NOMO-1 treated with dmso at 0.1 percent for 144 hours (cell line): Measurements from ENCODE around the gene KRTAP10-1.
"Not testable (repeated sequence)": the region's sequence is repeated elsewhere in the genome, so short reads cannot be mapped to it uniquely, and the experiment has no call there.

ENCODE experiments used
- DNase-seq: peaks from one replicate; lab custom pipeline; 2025; ENCODE audit not compliant: unreplicated experiment; lab: John Stamatoyannopoulos, UW

Gene KRTAP10-1

DNA sequence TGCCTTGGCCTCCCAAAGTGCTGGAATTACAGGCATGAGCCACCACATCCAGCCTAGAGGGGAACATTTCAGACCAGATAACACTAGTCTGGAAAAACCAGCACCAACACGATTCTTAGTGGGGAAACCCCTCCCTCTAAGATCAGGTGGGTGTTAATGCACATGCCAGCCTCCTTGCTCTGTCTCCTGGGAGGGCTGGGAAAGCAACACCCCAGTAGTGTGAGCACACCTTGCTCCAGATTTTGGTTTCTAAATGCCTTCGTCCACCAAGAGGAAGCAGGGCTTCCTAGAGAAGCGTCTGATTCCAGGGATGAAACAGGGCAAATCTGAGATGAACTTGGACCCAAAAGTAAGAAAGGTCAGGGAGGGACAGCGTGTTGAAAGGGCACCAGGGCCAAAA, 31.3 kb upstream of the KRTAP10-1 start:
- DNase-seq: no peak

DNA sequence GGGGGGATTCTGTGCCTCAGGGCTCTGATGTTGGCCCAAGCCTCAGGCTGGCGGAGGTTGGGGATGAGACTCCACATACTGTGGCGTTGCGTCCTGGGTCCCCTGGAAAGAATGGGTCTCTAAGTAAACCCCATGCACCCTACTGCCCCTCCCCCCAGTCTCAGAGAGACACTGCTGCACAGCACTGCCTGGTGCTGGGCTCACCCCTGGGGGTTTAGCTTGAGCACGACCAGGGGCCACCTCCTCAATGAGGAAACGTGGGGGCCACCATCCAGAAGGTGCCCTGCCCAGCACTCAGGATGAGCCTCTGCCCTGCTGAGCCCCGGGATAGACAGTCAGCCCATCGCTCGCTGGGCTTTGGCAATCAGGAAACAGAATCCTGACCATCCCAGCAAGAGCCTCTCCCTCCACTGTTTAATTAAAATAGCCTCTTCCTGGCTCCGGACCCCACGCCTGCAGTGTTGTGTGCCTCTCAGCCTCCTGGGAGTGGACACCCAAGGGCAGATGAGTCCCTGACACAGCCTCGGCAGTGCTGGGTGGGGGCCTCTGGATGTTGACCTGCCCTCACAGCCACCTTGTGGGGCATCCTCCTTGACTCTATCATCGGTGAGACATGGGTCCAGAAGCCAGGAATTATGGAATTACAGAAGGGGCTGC, 30.0 kb upstream of the KRTAP10-1 start:
- no peak for DNase-seq

DNA sequence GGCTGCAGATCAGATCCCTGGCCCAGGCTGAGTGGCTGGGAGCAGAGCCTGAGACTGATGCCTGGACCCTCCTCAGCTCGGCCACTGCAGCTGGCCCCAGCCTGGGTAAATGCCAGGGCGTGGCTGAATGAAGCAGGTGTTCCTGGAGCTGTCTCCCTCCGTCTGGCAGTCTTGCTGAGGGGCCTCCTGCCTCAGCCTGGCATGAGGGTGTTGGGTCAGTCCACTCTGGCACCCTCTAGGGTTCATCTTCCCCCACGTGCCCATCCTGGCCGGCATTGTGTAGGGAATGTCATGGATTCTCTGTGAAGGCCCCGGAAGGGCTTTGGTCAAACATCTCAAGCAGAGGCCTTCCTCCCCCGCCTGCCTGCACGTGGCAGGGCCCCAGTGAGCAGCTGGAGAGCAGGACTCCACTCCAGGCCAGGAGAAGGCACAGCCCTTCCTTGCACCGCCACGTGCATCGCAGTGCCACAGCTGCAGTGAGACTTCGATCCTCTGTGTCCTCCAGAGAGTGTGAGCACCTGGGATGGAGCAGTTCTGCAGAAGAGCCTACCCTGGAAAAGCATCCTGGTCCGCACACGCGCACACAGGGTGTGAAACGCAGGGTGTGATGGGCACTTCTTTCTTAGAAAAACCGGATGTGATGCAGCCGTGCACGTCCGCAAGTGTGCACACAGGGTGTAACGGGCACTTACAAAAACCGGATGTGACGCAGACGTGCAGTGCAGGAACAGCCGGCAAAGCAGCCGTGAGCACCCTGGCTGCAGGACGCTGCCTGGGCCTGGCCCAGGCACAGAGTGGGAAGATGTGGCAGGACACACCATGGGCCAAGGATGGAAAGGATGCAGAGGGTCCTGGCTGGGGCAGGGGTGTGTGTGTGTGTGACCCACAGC, 28.9 kb upstream of the KRTAP10-1 start:
- DNase-seq: peak; percentile 4

DNA sequence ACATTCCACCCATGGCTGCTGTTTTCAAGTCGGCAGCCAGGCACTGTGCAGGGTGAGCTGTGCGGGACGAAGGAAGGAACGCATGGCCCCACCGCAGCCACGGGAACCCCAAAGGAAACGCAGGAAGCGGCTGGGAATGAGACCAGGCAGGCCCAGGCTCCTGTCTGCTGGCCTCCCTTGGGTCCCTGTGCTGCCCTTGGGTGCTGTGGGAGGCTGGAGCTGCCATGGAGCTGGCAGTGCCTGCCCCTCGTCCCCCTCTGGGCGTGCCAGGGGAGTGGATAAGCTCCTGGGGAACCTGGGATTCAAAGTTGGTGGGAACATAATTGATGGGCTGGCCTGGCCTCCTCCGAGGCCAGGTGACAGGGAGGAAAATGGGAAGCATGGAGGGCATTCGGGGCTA, 28.3 kb upstream of the KRTAP10-1 start:
- no peak for DNase-seq

DNA sequence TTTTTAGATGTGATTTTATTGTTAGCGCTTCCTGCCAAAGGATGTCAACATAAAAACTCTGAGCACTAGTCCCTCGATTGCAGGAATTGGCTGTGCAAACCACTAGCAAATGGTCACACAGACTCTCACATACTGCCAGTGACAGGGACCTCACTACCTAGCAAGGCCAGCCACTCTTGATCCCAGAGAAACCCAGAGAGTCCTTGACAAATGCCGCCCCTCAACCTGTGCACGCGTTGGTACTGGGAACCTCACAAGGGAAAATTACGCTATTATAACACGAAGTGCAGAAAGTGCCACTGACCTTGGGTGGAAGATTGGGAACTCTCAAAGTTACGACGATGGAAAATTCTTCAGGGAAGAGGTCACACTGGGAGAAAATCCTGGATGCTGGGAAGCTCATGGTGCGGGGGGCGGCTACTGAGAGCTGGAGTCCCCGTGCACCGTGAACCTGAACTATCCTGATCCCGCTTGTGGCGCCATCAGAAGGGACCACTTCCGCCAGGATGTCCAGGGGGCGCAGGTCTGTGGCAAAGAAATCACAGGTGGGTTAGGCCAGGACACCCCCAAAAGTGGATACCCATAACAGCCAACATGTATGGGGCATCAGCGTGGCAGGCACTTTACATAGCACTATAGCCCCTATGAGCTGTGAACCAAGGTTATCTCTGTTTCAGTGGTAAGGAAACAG, 27.6 kb upstream of the KRTAP10-1 start:
- no peak for DNase-seq

DNA sequence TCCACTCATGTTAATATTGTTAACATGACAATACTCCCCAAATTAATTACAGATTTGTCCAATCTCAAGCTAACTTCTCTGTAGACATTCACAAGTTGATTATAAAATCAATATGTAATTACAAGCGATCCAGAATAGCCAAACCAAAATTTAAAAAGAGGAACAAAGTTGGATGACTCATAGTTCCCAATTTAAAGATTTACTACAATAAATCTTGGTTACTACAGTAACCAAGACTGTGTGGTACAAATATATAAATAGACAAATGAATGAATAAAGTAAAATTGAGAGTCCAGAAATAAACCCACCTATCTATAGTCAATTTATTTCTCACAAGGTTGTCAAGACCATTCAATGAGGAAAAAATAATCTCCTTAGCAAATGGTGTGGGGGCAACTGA, 26.4 kb upstream of the KRTAP10-1 start:
- peak; percentile 48 for DNase-seq

DNA sequence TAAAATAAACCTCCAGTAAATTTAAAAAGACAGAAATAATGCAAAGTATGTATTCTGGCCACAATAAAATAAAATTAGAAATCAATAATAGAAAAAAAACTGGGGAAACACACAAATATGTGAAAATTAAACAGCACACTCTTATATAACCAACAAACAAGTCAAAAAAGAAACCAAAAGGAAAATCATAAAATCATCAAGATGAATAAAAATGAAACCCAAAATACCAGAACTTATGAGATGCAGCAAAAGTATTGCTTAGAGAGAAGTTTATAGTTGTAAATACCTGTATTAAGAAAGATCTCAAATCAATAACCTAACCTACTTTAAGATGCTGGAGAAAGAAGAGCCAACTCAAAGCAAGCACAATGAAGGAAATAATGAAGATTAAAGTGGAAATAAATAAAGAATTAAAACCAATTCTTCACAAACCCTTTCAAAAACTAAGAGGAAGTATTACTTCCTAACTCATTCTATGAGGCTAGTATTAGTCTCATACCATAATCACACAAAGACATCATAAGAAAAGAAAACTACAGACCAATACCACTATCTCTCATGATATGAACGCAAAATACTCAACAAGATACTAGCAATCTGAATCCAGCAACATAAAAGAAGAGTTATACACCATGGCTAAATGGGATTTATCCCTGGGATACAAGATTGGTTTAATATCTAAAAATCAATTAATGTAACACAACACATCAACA, 25.0 kb upstream of the KRTAP10-1 start:
- DNase-seq: no peak

DNA sequence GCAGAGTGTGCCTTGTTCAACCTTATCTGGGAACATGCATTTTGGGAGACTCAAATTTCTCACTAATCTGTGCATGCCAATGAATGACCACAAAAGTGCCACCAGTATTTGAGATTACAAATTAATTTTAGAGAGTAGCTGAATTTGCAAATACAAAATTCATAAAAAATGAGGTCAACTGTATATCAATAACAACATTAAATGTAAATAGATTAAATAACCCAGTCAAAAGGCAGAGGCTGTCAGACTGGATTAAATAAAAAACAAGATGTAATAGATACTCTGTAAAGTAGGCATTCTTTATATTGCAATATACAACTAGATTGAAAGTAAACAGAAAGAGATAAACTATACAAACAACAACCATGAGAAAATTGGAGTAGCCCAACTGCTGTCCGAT, 24.1 kb upstream of the KRTAP10-1 start:
- DNase-seq: no peak

DNA sequence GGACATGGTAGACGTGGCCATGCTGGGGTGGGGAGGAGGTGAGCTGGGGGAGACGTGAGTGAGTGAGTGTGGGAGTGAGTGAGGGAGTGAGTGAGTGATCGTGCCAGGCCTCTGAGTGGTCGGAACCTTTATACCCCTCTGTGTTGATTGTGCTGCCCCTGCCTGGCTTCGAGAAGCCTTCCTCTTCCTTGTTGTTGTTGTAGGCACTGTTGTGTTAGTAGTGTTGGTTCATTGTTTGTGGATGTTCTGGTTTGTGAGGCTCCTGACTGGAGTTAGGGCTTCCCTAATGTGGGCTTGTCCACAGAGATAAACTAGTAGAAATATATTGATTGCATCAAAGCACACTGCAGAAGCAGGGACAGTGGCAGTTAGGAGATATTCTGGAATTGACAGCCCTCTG, 18.7 kb upstream of the KRTAP10-1 start, which contains the start of gene KRTAP10-3:
TSS of gene KRTAP10-3 (minus strand) at position 101 of the 400 bp plus-strand sequence. CDS start at position 21, 80 bp downstream.
- DNase-seq: no peak

DNA sequence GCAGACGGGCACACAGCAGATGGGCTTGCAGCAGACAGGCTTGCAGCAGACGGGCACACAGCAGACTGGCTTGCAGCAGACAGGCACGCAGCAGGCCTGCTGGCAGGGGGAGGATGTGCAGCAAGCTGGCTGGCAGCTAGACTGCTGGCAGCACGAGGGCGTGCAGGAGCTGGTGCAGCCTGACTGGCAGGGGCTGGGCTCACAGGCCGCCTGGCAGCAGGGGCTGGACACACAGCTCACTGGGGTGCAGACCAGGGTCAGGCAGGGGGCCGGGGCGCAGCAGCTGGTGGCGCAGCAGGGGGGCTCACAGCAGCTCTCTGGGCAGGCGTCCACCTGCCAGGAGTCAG, 18.3 kb upstream of the KRTAP10-1 start:
- DNase-seq: not testable (repeated sequence)

DNA sequence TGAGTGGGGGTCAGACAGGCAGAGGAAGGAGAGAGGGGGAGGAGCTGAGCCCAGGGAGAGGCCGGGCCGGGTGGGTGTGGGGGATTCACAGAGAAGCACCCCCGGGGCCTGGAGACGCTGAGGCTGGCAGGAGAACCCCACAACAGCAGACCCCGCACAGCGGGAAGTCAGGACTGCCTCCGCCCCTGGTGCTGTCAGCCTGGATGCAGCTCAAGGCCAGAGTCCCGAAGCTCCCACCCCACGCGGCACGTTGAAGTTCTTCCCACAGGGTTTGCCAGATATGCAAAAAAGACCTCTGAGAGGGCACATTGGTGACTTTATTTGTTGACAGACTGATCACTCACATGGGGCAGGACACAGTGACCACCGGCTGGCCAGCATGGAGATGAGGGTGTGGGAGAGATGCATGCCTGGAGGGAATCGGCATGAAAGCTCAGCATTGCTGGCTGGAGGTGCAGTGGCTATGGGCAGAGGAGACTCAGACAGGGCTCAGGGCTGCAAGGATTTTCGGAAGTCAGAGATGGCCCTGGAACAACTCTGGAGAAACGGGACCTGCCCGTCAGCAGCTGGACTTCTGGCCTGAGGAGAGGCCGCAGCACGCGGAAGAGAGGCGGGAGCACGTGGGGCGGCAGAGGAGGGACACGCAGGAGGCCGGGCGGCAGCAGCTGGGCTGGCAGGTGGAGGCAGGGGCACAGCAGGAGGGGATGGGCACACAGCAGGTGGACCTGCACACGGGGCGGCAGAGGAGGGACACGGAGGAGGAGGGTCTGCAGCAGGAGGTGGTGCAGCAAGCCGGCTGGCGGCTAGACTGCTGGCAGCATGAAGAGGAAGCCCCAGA, 17.7 kb upstream of the KRTAP10-1 start:
- no peak for DNase-seq

DNA sequence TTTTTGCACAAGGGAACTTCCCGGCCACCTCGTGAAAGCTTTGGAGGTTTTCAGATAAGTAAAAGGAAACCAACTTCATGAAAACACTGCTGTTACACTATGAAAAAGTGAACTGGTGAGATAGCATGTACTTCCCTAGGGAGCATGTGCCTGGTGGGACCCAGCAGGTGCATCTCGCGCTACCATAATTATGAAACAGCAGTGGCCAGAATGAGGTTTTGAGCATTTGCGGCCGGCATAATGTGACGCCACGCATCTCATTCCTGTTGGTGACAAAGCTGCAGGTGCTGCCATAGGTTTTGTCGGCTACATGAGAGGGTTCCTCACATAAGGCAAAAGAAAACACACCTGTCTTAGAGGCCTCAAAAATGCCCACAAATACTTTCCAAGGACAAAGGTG, 16.9 kb upstream of the KRTAP10-1 start:
- no peak for DNase-seq

DNA sequence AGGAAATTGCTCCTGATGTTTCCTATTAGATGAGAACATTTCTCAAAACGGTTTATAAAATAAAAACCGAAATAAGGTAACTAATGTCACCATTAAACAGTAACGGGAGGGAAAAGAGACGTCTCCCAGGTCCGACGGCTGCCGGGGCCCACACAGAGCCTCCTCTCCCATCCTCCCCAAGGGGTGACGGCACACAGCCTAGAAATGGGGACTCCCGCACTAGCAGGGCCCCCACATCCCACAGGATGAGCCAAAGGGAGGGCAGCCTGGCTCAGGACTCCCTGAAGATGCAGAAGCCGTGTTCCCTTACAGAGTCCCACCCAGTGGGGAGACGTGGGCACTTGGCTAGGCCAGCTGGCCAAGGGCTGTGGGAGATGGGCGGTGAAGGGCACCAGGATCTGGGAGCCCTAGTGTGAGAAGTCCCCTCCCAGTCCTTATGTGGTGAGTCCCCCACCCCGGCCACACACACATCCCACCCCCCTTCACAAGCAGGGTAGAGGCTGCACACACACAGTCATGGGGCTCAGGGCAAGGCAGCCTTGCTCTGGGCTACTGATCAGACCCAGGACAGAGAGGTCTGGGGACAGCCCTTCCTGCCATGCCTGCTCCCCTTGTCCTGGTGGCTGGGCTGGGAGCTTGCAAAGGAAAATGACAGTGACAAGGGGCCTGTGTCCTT, 15.3 kb upstream of the KRTAP10-1 start:
- DNase-seq: no peak

DNA sequence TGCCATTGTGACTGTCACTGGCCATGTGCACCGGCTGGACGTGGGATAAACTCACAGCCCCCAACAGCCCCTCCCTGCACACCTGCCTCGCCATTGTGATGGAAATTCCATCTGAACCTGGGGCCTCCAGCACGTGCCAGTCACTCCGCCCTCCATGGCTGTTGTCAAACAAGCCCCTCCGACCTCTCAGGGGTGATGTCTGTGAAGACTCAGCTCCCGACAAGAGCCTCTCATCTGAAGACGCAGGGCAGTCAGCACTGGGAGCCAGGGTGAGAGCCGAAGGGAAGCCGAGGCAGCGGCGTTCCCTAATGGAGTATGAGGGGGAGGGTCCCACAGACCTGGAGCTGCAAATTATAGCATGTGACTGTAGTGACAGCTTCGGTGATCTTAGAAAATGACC, 12.7 kb upstream of the KRTAP10-1 start:
- DNase-seq: no peak

DNA sequence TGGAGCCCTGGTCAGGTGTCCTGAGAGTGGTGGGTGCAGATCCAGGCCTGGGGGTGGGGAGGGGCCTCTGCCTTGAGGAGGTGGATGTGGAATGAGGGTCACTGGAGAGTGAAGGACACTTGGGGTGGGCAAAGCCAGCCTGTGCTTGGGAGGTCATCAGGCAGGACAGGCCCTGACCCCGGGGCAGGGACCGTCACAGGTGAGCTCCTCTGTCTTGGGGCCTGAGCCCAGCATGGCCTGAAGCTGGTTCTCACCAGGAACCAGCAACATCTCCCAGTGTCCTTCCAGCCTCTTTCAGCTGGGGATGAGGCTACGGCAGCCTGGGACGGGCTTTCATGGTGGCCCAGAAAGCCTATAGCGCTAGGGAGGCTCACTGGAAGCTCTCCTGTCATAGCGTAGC, 12.1 kb upstream of the KRTAP10-1 start:
- no peak for DNase-seq

DNA sequence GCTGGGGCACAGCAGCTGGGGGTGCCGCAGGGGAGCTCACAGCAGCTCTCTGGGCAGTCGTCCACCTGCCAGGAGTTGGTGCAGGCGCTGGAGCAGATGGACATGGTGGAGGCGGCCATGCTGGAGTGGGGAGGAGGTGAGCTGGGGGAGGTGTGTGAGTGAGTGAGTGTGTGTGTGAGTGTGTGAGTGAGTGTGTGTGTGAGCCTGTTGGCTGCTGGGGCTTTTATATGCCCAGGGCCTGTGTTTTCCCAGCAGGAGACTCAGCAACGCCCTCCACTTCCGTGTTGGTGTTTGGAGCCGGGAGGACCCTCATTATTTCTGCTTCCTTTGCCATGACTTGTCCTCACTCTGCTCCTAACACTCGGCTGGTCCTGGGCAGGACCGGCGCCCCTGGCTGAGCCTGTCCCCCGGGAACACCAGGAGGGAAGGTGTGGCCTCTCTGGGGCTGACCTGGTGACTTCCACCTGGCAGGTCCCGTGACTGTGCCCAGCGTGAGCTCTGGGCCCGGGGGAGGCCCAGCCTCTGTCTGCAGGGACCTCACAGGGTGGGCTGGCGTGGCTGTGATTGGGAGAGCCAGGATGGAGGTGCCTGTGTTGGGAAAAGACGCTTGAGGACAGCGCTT, 11.5 kb upstream of the KRTAP10-1 start, which contains the start of gene KRTAP10-2:
TSS of gene KRTAP10-2 (minus strand) at position 166 of the 622 bp plus-strand sequence. CDS start at position 119, 47 bp downstream.
- DNase-seq: no peak

DNA sequence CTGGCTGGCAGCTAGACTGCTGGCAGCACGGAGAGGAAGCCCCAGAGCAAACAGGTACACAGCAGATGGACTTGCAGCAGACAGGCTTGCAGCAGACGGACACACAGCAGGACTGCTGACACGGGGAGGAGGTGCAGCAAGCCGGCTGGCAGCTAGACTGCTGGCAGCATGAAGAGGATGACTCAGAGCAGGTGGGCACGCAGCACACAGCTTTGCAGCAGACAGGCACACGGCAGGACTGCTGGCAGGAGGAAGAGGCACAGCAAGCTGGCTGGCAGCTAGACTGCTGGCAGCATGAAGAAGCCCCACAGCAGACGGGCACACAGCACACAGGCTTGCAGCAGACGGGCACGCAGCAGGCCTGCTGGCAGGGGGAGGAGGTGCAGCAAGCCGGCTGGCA, 10.8 kb upstream of the KRTAP10-1 start:
- no peak for DNase-seq

DNA sequence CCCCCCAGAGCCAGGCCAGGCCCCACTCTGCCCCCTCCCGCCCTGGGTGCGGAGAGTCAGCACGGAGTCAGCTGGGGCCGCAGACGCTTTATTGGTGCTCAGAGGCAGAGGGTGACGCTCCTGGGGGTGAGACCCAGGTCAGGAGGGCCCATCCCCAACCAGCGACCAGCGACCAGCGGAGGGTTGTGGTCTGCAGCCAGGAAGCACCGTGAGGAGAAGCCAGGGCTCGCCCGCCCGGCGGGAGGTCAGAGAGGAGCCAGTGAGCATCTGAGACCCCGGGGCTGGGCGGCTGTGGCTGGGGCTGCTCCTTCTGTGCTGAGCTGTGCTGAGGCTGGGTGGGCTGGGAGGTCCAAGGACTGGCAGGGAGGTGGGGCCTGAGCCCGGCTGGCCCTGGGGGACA, 10.3 kb upstream of the KRTAP10-1 start:
- not testable (repeated sequence) for DNase-seq

DNA sequence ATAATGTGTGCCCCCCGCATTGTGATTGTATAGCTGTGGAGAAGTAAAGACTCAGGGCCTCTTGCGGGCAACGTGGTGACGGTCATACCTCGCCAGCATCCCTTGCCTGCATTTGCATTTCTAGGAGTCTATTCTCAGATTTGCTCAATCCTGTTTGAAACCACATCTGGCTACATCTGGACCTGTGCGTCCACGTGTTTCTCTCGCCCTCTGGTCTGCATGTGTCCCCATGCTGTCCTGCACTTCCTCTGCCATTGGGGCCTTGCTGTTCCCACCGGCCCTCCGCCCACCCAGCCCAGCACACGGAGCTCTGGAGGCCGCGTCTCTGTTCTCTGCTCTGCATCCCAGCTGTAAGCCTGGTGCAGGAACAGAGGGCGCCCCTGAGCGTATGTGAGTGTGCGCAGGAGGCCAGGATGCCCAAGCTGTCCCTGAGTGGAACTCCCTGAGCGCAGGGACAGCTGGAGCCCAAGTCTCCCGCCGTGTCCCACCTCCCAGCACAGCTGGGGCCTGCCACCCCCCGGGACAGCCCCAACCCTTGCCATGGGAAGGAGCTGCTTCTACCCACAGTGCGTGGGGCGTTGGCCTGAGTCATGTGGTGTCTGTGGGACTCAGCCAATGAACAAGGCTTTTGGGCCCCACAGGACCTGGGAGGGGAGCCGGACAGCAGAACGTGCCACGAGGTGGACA, 9.7 kb upstream of the KRTAP10-1 start:
- DNase-seq: no peak
